Ascending aorta (tissue), 2 donors: ENCODE data around the gene BRD9. TPM values are rescaled to one million over a fixed set of nuclear protein-coding genes. Genes with fewer than 3 reads are reported as not detected.
"Not testable (repeated sequence)": the region's sequence is repeated elsewhere in the genome, so short reads cannot be mapped to it uniquely, and the experiment has no call there.

Experiments used
- DNase-seq, 2 donors: peaks; one replicate each; pipeline ENCODE4 v3.0.0-alpha.2; 2019; ENCODE audit warnings: low spot score in 2 of 2
- H3K27ac ChIP-seq, 2 donors: fragments of 200-600 bp; sonication (generic); one replicate each; pipeline ENCODE4 v1.5.1; 2016 to 2017; ENCODE audit warnings: mild to moderate bottlenecking in 1 of 2
- H3K27me3 ChIP-seq: fragments of 200-600 bp; sonication (generic); one replicate; pipeline ENCODE4 v1.5.1; 2017
- H3K36me3 ChIP-seq, 2 donors: fragments of 200-600 bp; sonication (generic); one replicate each; pipeline ENCODE4 v1.5.1; 2016
- H3K4me1 ChIP-seq, 2 donors: fragments of 200-600 bp; sonication (generic); one replicate each; pipeline ENCODE4 v1.5.1; 2016 to 2017; ENCODE audit warnings: mild to moderate bottlenecking in 1 of 2
- H3K4me3 ChIP-seq, 2 donors: fragments of 200-600 bp; sonication (generic); one replicate each; pipeline ENCODE4 v1.5.1; 2016 to 2017; ENCODE audit warnings: mild to moderate bottlenecking in 1 of 2
- H3K9me3 ChIP-seq, 2 donors: fragments of 200-600 bp; sonication (generic); one replicate each; pipeline ENCODE4 v1.5.1; 2016
- intact Hi-C: fragments of 100-400 bp; cut with DNase I; formaldehyde crosslinking; loops from one replicate; pipeline ENCODE4 v1.15.1; 2023
- total RNA-seq: library from RNA; depleted of rRNA; stranded (reverse); fragments of >200 nt; gene quantifications from one replicate; pipeline ENCODE4 v1.1.0, GENCODE V29; 2016
- TF ChIP-seq, protein P1 (sequence below), 3 experiments: fragments of 200-600 bp in 2 of 3; fragments of 450-650 bp in 1 of 3; sonication (generic) in 2 of 3; IDR thresholded peaks; one replicate each; pipeline ENCODE4 v1.5.1; 2016 to 2019; ENCODE audit warnings: antibody characterized with exemption in 3 of 3, mild to moderate bottlenecking in 1 of 3, moderate library complexity in 1 of 3

The BRD9 gene
- total RNA-seq, 1 donor from 2014 or later: 13.6 TPM

DNA sequence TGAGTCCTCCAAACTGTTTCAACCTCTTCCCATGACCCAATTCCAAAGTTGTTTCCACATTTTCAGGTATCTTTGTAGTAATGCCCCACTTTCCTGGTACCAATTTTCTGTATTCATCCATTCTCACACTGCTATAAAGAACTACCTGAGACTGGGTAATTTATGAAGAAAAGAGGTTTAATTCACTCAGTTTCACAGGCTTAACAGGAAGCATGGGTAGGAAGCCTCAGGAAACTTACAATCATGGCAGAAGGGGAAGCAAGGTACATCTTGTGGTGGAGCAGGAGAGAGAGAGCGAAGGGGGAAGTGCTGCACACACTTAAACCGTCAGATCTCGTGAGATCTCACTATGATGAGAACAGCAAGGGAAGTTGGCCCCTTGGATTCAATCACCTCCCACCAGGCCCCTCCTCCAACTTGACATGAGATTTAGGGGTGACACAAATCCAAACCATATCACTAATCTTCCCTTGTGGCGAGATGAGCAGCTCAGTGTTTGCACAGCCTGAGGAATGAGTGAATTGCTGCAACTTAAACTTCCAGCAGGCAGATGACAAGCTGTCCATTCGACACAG, 43.0 kb upstream of the BRD9 start:
- Histone ChIP-seq H3K9me3 (no peaks in the 10 kb centered on the region), H3K4me1 (no peaks in the 10 kb centered on the region), H3K27ac (no peak overlapping the region), H3K27me3 (no peaks in the 10 kb centered on the region), H3K36me3 (no peaks in the 10 kb centered on the region), H3K4me3 (no peak overlapping the region)
- intact Hi-C loops: no loop called here
- no peak for DNase-seq
- TF ChIP-seq, protein P1, sequence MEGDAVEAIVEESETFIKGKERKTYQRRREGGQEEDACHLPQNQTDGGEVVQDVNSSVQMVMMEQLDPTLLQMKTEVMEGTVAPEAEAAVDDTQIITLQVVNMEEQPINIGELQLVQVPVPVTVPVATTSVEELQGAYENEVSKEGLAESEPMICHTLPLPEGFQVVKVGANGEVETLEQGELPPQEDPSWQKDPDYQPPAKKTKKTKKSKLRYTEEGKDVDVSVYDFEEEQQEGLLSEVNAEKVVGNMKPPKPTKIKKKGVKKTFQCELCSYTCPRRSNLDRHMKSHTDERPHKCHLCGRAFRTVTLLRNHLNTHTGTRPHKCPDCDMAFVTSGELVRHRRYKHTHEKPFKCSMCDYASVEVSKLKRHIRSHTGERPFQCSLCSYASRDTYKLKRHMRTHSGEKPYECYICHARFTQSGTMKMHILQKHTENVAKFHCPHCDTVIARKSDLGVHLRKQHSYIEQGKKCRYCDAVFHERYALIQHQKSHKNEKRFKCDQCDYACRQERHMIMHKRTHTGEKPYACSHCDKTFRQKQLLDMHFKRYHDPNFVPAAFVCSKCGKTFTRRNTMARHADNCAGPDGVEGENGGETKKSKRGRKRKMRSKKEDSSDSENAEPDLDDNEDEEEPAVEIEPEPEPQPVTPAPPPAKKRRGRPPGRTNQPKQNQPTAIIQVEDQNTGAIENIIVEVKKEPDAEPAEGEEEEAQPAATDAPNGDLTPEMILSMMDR (IDR thresholded peaks at IDR 0.05): no peak

GRCh38 chr5:934381-934967, 41.9 kb upstream of the BRD9 start:
- H3K4me3 ChIP-seq, H3K9me3 ChIP-seq, H3K4me1 ChIP-seq, H3K27ac ChIP-seq, DNase-seq, H3K36me3 ChIP-seq, intact Hi-C loops, H3K27me3 ChIP-seq: not testable (repeated sequence)

GRCh38 chr5:933951-934350, 41.4 kb upstream of the BRD9 start:
- H3K9me3 ChIP-seq, H3K4me3 ChIP-seq, intact Hi-C loops, H3K36me3 ChIP-seq, H3K27ac ChIP-seq, DNase-seq, H3K4me1 ChIP-seq, H3K27me3 ChIP-seq: not testable (repeated sequence)

DNA sequence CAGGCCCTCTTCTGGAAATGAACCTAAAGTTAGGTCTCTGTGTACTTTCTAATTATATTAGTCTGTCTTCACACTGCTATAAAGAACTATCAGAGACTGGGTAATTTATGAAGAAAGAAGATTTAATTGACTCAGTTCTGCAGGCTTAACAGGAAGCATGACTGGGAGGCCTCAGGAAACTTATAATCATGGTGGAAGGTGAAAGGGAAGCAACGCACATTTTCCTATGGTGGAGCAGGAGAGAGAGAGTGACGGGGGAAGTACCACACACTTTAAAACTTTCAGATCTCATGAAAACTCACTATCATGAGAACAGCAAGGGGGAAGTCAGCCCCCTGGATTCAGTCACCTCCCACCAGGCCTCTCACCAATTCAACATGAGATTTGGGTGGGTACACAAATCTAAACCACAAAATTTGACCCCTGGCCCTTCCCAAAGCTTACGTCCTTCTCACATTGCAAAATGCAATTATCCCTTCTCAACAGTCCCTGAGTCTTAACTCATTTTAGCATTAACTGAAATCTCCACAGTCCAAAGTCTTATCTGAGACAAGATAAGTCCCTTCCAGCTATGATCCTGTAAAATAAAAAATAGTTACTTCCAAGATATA, 40.8 kb upstream of the BRD9 start:
- Histone ChIP-seq H3K27me3 (no peaks in the 10 kb centered on the region), H3K4me1 (no peaks in the 10 kb centered on the region), H3K36me3 (no peaks in the 10 kb centered on the region), H3K4me3 (no peak overlapping the region), H3K9me3 (no peaks in the 10 kb centered on the region), H3K27ac (no peak overlapping the region)
- no peak for DNase-seq
- TF ChIP-seq, protein P1 (IDR thresholded peaks at IDR 0.05): no peak
- intact Hi-C loops: no loop called here

GRCh38 chr5:932628-933250, 40.1 kb upstream of the BRD9 start:
- Histone ChIP-seq H3K9me3 (no peaks in the 10 kb centered on the region), H3K36me3 (no peaks in the 10 kb centered on the region), H3K27ac (no peak overlapping the region), H3K4me1 (no peaks in the 10 kb centered on the region), H3K27me3 (no peaks in the 10 kb centered on the region), H3K4me3 (no peak overlapping the region)
- intact Hi-C loops: no loop called here
- no peak for DNase-seq
- TF ChIP-seq, protein P1 (IDR thresholded peaks at IDR 0.05): no peak

- intact Hi-C loops: no loop called here
- H3K9me3 ChIP-seq: no peaks in the 10 kb centered on the region
- TF ChIP-seq, protein P1 (IDR thresholded peaks at IDR 0.05): no peak
- H3K4me3 ChIP-seq: no peak overlapping the region
- no peaks in the 10 kb centered on the region for H3K4me1 ChIP-seq
- DNase-seq: no peak
- no peaks in the 10 kb centered on the region for H3K36me3 ChIP-seq
- H3K27me3 ChIP-seq: peaks cover 3% of the 10 kb centered on the region
- no peak overlapping the region for H3K27ac ChIP-seq
Observed at GRCh38 chr5:932151-932627, 39.6 kb upstream of the BRD9 start.
